ENCODE measurements around the gene SLC30A10.
"Not testable (repeated sequence)": the region's sequence is repeated elsewhere in the genome, so short reads cannot be mapped to it uniquely, and the experiment has no call there.

Gene SLC30A10

GRCh38 chr1:219927298-219927955 is 930 bp downstream of the SLC30A10 start:
- DNase-seq (ENCODE audit: low spot score): peak; percentile 48

- DNase-seq (ENCODE audit: low spot score): peak; percentile 82
Measured at GRCh38 chr1:219926363-219926998, 1.9 kb downstream of the SLC30A10 start.

- DNase-seq (ENCODE audit: low spot score): no peak
Measured at GRCh38 chr1:219924342-219924741, 4.0 kb downstream of the SLC30A10 start.

- no peak for DNase-seq (ENCODE audit: low spot score)
Measured at GRCh38 chr1:219917851-219918466, 10.4 kb downstream of the SLC30A10 start.

GRCh38 chr1:219917281-219917680 is 11.1 kb downstream of the SLC30A10 start:
- no peak for DNase-seq (ENCODE audit: low spot score)

- DNase-seq (ENCODE audit: low spot score): no peak
Measured at GRCh38 chr1:219916257-219916656, 12.1 kb downstream of the SLC30A10 start.

GRCh38 chr1:219913005-219913770 is 15.2 kb downstream of the SLC30A10 start:
- no peak for DNase-seq (ENCODE audit: low spot score)

- DNase-seq (ENCODE audit: low spot score): no peak
Measured at GRCh38 chr1:219910716-219911115, 17.6 kb downstream of the SLC30A10 start.

GRCh38 chr1:219909476-219909875 is 18.9 kb downstream of the SLC30A10 start:
- no peak for DNase-seq (ENCODE audit: low spot score)

- DNase-seq (ENCODE audit: low spot score): no peak
Measured at GRCh38 chr1:219908170-219908569, 20.2 kb downstream of the SLC30A10 start.

- no peak for DNase-seq (ENCODE audit: low spot score)
Measured at GRCh38 chr1:219907772-219908070, 20.6 kb downstream of the SLC30A10 start.

- DNase-seq (ENCODE audit: low spot score): no peak
Measured at GRCh38 chr1:219906924-219907771, 21.2 kb downstream of the SLC30A10 start.

- DNase-seq (ENCODE audit: low spot score): not testable (repeated sequence)
Measured at GRCh38 chr1:219906565-219906923, 21.8 kb downstream of the SLC30A10 start.

- DNase-seq (ENCODE audit: low spot score): no peak
Measured at GRCh38 chr1:219905524-219905923, 22.8 kb downstream of the SLC30A10 start.

- DNase-seq (ENCODE audit: low spot score): no peak
Measured at GRCh38 chr1:219904934-219905333, 23.4 kb downstream of the SLC30A10 start.

- DNase-seq (ENCODE audit: low spot score): no peak
Measured at GRCh38 chr1:219903353-219903871, 24.9 kb downstream of the SLC30A10 start.

- DNase-seq (ENCODE audit: low spot score): no peak
Measured at GRCh38 chr1:219902951-219903350, 25.4 kb downstream of the SLC30A10 start.

GRCh38 chr1:219900882-219901281 is 27.5 kb downstream of the SLC30A10 start:
- no peak for DNase-seq (ENCODE audit: low spot score)

- no peak for DNase-seq (ENCODE audit: low spot score)
Measured at GRCh38 chr1:219900201-219900600, 28.2 kb downstream of the SLC30A10 start.

- no peak for DNase-seq (ENCODE audit: low spot score)
Measured at GRCh38 chr1:219898375-219898774, 30.0 kb downstream of the SLC30A10 start.

GRCh38 chr1:219897914-219898313 is 30.4 kb downstream of the SLC30A10 start:
- no peak for DNase-seq (ENCODE audit: low spot score)

- DNase-seq (ENCODE audit: low spot score): not testable (repeated sequence)
Measured at GRCh38 chr1:219892271-219892670, 36.1 kb downstream of the SLC30A10 start.

Data from HuH-7 (cell line).